Embryonic facial prominence (tissue), 1 donor: ENCODE results near the gene ABL2.
"Not testable (repeated sequence)": the region's sequence is repeated elsewhere in the genome, so short reads cannot be mapped to it uniquely, and the experiment has no call there.

Experiments used
- DNase-seq: peaks from one replicate; pipeline ENCODE4 v3.0.0-alpha.2; 2016; ENCODE audit errors: extremely low spot score

Gene ABL2

DNA sequence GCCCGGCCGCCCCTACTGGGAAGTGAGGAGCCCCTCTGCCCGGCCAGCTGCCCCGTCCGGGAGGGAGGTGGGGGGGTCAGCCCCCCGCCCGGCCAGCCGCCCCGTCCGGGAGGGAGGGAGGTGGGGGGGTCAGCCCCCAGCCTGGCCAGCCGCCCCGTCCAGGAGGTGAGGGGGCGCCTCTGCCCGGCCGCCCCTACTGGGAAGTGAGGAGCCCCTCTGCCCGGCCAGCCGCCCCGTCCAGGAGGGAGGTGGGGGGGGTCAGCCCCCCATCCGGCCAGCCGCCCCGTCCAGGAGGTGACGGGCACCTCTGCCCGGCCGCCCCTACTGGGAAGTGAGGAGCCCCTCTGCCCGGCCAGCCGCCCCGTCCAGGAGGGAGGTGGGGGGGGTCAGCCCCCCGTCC lies 93.8 kb downstream of the ABL2 start:
- DNase-seq, result not testable (repeated sequence)

DNA sequence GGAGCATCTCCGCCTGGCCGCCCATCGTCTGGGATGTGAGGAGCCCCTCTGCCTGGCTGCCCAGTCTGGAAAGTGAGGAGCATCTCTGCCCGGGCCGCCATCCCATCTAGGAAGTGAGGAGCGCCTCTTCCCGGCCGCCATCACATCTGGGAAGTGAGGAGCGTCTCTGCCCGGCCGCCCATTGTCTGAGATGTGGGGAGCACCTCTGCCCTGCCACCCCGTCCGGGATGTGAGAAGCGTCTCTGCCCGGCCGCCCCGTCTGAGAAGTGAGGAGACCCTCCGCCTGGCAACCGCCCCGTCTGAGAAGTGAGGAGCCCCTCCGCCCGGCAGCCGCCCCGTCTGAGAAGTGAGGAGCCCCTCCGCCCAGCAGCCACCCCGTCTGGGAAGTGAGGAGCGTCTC lies 94.3 kb downstream of the ABL2 start:
- not testable (repeated sequence) for DNase-seq

DNA sequence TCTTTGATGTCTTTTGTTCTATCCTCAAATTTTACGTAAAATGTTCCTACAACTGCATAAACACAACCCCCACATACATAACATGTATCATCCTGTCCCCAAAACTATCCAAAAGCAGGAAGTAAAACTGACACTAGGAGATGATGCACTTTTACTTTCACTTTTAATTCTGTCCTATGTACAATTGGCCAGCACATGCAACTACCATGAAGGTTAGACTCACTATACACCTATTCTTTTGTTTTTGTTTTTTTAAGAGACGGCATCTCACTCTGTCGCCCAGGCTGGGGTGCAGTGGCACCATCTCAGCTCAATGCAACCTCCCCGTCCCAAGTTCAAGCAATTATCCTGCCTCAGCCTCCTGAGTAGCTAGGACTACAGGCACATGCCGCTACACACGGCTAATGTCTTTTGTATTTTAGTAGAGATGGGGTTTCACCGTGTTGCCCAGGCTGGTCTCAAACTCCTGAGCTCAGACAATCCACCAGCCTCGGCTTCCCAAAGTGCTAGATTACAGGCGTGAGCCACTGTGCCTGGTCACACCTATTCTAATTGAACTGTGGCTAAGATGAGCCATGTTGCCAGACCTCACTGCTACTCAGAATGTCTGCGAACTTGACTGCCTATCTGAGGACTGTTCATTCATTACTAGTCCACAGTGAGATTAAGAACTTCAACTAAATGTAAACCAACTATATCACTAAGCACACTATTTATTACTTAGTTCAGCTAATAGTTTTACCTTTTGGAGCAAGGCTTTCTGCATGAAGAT lies 99.6 kb downstream of the ABL2 start:
- no peak for DNase-seq

DNA sequence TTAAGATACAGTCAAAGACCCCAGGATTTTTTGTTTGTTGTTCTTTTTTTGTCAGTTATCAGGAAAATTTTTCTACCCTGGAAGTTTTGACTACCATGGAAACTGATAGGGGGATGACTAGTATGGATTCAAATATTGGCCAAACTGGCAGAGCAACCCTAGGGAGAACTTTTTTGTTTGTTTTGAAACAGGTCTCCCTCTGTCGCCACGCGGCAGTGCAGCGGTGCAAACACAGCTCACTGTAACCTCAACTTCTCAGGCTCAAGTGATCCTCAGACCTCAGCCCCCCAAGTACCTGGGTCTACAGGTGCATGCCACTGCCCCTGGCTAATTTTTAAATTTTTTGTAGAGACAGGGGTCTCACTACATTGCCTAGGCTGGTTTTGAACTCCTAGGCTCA lies 101.0 kb downstream of the ABL2 start:
- no peak for DNase-seq

DNA sequence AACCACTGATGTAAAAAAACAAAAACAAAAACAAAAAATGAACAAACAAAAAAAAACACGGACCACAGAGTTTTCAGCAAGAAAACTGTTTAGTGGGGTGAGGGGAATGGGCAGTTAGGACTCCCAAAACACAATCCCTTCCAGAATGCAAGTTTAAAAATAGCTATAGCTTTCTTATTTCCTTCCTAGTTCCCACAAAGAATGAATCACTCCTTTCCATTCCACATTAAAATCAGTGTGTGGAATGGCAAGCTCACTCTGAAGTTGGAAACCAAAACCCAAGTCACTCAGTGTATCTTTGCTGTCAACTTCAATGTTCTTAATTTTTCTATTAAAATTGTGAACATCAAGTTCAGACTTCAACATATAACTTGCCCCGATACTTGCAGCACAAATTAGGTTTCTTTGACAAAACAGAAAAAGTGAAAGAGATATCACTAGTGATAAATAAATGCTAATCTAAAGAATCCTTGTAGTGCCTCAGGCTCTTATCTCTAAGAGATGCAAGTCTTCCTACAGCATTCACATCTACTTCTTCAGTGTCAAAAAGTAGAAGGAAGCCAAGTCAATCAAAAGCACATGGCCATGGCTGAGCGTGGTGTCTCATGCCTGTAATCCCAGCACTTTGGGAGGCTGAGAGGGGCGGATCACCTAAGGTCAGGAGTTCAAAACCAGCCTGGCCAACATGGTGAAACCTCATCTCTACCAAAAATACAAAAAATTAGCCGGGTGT lies 102.1 kb downstream of the ABL2 start:
- DNase-seq, result no peak

DNA sequence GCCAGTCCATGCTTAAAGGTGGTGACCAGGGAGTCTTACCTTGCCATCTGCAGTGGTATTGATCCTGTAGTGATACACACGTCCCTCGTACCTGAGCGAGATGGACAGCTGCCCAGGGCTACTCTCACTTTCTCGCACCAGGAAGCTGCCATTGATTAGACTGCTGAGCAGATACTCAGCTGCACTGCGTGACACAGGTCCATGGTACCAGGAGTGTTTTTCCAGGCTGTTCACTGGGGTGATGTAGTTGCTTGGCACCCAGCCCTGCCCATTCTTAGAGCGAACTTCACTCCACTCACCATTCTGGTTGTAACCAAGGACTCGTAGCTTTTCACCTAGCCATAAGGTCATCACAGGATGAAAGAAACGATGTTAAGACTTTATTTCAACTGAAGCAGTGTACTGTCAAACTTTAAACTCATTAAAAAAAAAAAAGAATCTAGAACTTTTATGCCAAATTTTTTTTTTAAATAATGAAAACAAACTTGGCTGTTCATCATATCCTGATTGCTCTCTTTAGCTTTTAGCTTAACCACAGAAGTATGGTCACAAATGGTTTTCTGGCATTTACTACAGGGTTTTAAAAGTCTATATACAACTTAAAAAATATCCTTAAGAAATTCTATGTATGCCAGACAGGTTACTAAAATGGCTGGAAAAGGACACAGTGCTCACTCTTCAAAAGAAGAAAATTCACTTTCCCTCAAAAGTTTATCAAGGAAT lies 103.0 kb downstream of the ABL2 start:
- DNase-seq, result no peak

DNA sequence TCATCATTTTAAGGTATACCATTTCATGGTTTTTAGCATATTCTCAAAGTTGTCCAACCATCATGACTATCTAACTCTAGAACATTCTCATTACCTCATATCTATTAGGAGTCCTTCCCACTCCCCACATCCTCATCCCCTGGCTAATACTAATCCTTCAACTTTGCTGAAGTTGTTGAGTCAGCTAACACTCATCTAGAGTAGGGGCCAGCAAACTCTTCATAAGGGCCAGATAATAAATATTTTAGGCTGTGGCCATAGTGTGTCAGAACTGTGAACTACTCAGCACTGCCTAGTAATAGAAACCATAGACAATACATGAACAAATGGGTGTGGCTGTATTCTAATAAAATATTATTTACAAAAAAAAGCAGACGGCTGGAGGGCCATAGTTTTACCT lies 104.6 kb downstream of the ABL2 start:
- no peak for DNase-seq

DNA sequence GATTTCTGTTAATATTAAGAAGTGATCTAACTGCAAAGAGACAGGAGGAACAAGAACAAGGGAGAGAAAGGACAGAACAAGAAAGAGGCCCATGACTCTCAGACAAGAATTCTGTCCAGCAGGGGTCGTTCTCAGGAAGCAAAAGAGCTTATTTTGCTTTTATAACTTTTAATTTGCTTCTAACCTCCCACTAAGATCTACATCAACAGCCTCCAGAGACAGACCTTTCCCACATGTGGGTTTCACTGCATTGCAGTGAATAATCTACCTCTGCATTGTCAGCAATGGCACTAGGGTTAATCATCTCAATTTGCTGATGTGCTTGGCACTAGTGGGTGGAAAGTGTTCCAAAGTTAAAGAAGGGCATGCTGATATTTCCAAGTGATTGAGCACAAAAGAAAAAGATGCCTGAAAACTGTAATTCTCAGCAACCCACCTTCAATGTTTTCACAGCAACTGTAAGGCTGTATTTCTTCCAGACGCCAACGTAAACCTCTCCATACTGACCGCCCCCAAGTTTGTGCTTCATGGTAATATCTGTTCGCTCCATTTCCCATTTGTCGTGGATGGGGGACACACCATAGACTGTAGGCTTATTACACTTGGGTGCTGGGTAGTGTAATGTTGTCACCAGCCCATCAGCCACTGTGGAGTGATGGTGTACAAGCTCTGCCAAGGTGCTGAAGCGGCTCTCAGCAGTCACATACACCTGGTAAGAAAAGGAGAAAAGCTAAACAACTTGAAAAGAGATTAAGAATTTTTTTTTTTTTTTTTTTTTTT lies 108.1 kb downstream of the ABL2 start:
- DNase-seq, result no peak

DNA sequence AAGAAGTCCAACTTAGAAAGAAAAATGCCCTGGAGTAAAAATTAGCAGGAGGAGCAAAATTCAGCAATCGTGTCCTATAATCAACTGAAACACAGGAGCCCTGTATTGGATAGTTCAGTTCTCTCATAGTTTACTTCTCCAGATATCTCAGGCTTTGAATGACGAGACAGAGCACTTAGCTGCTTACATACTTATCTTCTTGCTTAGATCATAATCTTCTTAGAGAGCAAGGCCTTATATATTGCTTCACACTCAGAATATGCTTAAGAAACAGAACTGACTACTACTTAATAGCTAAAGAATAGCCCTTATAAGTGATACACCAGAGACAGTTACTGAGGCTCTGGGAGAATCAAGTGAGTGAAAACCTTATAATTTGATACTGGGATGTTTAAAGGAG lies 108.7 kb downstream of the ABL2 start:
- DNase-seq, result no peak

DNA sequence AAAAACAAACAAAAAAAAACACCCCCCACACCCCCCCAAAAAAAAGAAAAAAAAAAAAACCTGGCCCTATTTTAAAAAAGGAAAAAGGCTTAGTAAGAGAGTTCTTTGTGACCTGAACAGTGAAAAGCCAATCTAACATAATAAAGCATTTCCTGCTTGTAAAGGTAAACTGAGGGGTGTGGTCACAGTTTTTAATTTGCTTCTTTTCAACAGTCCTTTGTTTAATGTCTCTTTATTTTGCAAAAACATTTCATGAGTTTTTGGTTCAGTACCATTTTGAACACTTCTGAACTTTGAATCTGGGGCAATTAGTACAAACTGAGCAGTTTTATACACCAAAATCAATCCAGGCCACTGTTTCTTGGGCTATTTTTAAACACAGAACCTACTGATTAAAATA lies 110.0 kb downstream of the ABL2 start:
- DNase-seq, result no peak

DNA sequence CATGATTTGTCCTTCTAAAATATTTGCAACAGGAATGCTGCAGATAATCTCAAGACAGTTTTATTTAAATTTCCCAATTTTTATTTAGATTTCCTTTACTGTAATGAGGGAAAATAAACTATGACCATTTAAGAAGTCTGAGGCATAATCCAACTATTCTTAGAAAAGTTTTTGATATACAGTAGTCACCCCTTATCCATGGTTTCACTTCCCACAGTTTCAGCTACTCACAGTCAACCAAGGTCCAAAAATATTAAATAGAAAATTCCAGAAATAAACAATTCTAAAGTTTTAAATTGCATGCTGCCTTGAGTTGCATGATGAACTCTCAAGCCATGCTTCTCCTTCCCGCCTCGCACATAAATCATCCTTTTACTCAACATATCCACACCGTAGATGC lies 114.3 kb downstream of the ABL2 start:
- DNase-seq, result no peak

DNA sequence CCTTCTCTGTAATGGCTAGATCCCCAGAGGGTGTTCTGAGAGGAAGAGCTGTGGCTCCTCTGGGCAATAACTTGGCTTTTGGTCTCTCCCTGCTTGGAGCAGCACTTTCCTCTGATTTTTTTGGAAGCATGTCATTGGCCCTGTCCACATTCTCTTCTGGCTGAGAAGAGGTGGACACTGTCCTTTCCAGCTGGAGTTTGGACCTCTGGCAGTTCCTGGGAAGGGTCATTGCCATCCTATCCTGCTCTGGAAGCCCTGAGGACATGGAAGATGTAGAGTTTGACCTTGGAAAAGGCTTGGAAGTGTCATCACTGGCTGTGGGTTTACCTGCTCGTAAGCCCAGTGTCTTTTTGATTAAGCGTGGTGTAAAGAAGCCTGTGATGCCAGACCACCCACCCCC lies 120.8 kb downstream of the ABL2 start:
- no peak for DNase-seq

DNA sequence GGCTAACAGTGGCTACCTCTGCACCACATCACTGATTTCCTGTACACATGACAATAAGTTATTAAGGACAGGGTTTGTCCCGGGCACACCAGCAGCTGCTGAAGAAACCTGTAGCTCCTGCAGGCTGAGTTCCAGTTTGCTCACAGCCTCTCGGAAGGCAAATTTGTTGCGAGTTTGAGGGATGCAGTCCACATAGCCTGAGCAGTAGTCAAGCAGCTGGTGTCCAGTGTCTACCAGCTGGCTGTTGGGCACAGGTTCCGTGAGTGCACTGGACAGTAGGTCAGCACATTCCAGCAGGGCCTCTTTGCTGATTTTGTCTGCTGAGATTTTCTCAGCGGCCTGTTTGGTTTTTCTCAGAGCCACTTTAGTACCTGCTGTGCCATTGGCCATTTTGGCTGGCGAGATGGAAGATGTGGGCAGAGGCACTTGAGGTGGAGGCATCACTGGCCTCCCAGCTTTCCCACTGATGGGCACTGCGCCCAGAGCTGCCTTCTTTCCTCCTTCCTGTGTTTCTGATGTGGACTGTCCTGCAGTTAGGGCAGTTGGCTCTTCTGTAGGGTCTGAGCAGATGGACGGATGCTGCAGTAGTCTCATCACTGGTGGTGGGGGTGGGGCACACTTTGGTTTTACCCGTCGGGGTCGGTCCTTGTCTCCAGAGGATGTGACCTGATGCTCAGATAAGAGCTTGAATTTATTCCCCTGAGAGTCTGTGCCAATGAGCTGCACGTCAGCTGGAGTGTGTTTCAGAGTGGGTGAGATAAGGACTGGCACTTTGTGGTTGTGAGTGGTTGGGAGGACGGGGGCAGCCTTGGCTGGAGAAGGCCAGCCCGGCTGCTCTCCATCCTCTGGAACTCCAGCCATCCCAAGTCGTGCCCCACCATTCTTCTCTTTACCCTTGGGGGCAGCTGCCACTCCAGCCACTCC lies 121.5 kb downstream of the ABL2 start:
- DNase-seq, result no peak

DNA sequence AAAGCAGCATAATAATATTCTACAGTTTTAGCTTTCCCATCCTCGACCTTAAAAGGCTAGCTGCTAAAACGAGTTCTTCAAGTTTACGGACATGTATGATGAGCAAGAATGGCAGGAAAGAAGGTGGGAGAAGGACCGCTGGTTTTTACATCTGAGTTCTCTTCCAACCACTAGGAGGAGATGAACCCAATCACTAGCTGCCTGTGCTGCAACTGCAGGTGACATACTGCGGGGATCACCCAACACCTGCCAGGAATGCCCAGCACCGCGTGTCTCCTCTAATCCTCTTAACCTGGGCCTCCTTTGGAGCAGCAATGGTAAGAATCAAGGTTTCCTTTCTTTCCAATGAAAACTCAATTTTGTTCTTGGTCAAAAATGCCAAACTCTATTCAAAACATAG lies 124.1 kb downstream of the ABL2 start:
- no peak for DNase-seq

DNA sequence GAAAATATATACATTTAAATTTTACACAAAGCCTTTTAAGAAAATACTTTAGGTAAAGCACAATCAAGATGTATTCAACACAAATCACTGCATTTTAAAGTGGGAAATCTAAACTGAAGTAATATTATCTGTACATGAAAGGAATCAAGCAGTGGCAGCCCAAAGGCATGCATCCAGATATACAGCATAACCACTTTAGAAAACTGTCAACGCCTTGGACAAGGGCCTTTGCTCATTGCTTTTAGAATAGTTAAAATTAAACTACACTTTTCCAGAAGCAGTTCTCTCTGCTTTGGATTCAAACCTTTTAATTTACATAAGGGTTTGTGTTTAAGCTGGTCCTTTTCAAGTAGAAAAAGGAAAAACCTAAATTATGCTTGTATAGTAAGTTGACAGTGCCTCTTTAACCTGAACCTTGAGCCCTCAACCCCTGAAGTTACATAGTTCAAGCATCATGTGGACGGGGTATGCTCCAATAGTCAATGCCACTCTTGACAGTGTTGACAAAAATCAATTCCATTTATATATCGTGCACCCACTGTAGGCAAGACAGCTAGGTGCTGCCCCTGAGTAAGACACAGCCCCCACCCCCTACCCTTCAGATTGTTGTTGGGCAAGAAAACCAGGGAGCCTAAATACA lies 124.7 kb downstream of the ABL2 start:
- no peak for DNase-seq

DNA sequence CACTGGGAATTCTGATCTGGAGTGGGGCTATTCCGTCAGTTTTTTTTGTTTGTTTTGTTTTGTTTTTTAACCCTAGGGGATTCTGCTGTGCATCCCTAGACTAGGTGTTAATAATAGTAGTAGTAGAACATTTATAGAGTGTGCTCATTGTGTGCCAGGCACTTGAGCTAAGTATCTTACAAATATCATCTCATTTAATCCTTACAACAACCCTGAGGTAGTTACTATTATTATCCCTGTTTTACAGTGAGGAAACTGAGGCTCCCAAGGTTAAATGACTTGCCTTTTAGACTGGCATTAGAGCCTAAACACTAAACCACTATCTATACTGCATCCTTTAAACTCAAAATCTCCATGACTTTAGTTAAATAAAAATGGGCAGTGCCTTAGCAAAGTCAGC lies 125.5 kb downstream of the ABL2 start:
- DNase-seq, result no peak

DNA sequence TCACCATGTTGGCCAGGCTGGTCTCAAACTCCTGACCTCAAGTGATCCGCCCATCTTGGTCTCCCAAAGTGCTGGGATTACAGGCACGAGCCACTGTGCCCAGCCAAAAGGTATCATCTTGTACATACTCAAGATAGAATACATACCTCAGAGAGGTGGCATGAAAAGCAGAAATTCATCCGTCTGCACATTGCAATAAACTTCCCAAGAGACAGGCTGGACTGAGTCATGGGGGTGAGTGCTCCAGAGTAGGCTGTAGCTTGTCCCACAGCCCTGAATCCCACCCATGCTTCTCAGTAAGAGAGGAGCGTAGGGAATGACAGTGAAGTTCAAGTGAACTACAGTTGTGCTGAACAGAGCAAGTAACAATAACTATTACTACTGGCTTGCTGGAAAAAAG lies 127.9 kb downstream of the ABL2 start:
- DNase-seq, result no peak

DNA sequence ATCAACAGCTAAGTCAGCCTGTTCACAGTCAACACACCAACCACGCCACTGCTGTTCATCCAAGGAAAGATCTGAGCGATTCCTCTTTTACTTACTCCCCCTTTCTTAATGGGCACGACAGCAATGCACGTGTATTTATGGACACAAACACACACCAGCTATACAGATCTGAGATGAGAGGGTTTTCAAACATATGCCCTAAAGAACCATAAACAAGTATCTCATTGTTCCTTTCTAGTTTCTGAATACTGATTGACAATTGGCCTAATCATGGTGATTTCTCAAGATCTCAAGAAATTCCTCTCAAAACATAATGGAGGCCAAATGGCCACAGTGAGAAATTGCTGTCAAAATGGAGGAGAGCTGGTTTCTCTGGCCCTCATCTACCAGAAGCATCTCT lies 129.6 kb downstream of the ABL2 start:
- no peak for DNase-seq

DNA sequence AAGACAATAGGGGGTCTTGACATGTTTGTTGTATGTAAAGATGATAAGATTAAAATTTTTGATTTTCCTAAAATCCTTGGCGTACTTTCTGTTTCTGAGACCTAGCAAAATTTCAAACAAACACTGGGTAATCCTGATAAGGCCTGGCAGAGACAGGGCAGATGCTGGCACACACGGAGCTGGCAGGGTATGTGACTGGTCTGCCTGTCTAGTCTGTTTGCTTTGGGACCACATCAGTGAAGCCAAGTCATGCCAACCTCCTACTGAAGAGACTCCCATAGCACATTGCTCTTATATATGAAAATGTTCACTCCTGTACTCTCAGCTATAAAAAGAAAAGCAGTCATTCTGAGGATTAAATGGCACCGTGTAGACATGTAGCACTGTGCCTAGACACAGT lies 133.6 kb downstream of the ABL2 start:
- no peak for DNase-seq

DNA sequence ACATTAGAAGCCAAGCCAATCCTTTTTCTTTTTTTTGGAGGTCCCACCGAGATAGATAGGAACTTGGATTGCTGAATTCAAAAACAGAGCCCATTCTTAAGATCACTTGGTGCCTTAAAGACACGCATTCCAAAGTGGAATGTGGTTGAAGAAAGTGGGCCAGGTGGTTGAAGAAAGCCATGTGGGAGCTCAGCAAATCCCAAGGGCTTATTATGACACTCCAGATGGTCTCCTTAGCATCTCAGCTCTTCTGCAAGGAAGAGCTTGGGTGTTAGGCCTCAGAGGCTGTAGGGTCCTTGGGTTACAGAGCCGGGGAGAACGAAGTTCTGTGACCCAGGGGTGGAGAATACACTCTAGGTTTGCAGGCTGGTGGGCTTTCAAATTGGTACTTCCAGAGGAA lies 134.1 kb downstream of the ABL2 start:
- DNase-seq, result no peak

DNA sequence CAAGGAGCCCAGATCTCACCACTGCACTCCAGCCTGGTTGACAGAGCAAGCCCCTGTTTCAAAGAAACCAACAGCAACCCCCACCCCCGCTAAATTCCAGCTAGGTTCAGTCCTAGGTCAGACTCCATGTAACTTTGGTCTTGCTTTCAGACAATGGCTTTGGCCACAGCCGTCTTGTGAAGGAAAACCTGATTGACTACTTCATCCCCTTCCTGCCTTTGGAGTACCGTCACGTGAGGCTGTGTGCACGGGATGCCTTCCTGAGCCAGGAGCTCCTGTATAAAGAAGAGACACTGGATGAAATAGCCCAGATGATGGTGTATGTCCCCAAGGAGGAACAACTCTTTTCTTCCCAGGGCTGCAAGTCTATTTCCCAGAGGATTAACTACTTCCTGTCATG lies 134.7 kb downstream of the ABL2 start:
- DNase-seq, result no peak
